GM06990 (cell line): ENCODE measurements around the gene TCAIM.

Experiments
- DNase-seq: peaks from one replicate; pipeline ENCODE4 v3.0.0-alpha.2; 2011; ENCODE audit not compliant: insufficient read length; ENCODE audit errors: extremely low read depth
- H3K27me3 ChIP-seq: replicated peaks from 2 replicates; pipeline ENCODE4 v1.6.0; 2011; ENCODE audit warnings: low read length; ENCODE audit not compliant: control insufficient read depth, insufficient read depth
- H3K36me3 ChIP-seq: 2 replicates; pipeline ENCODE4 v1.5.1; 2011; ENCODE audit warnings: low read length; ENCODE audit not compliant: control insufficient read depth, insufficient read depth
- H3K4me3 ChIP-seq: replicated peaks from 2 replicates; pipeline ENCODE4 v1.5.1; 2011; ENCODE audit warnings: low read depth, mild to moderate bottlenecking, control low read depth, low read length
- CTCF ChIP-seq: IDR thresholded peaks from 2 replicates; pipeline ENCODE4 v1.5.1; 2011; ENCODE audit warnings: low read length, control low read depth, mild to moderate bottlenecking, inconsistent platforms; ENCODE audit not compliant: insufficient read depth, poor library complexity, severe bottlenecking

TCAIM gene

GRCh38 chr3:44419116-44419922, 80.8 kb downstream of the TCAIM start:
- TF ChIP-seq CTCF: no peak
- Histone ChIP-seq H3K36me3 (no peaks in the 10 kb centered on the region), H3K27me3 (no peaks in the 10 kb centered on the region), H3K4me3 (no peak overlapping the region)
- DNase-seq: no peak

GRCh38 chr3:44419923-44420650, 81.5 kb downstream of the TCAIM start:
- DNase-seq: no peak
- Histone ChIP-seq H3K27me3 (no peaks in the 10 kb centered on the region), H3K4me3 (no peak overlapping the region), H3K36me3 (no peaks in the 10 kb centered on the region)
- TF ChIP-seq CTCF: no peak

GRCh38 chr3:44420676-44421075, 82.1 kb downstream of the TCAIM start:
- no peak for TF ChIP-seq CTCF
- Histone ChIP-seq H3K4me3 (no peak overlapping the region), H3K36me3 (no peaks in the 10 kb centered on the region), H3K27me3 (no peaks in the 10 kb centered on the region)
- no peak for DNase-seq

- Histone ChIP-seq H3K27me3 (no peaks in the 10 kb centered on the region), H3K36me3 (no peaks in the 10 kb centered on the region), H3K4me3 (no peak overlapping the region)
- no peak for TF ChIP-seq CTCF
- DNase-seq: no peak
These were observed 82.7 kb downstream of the TCAIM start for GRCh38 chr3:44421280-44421679.

GRCh38 chr3:44424758-44425157, 86.2 kb downstream of the TCAIM start:
- DNase-seq: peak; percentile 29
- Histone ChIP-seq H3K27me3 (no peaks in the 10 kb centered on the region), H3K36me3 (no peaks in the 10 kb centered on the region), H3K4me3 (no peak overlapping the region)
- TF ChIP-seq CTCF: no peak
